ENCODE data around the gene CD58.

The CD58 gene

GRCh38 chr1:116578581-116578980 lies 7.8 kb upstream of the CD58 start:
- TF ChIP-seq CTCF (IDR thresholded peaks at IDR 0.05; ENCODE audit: low read depth, low read length): no peak
- DNase-seq (ENCODE audit: low read depth in 2 of 2): no peak
- H3K4me3 ChIP-seq (replicated peaks in 1 of 2; ENCODE audit: low read depth in 2 of 2, low read length in 2 of 2): no peak overlapping the region

- TF ChIP-seq CTCF (IDR thresholded peaks at IDR 0.05; ENCODE audit: low read depth, low read length): no peak
- no peak for DNase-seq (ENCODE audit: low read depth in 2 of 2)
- no peak overlapping the region for H3K4me3 ChIP-seq (replicated peaks in 1 of 2; ENCODE audit: low read depth in 2 of 2, low read length in 2 of 2)
Observed at GRCh38 chr1:116577759-116578314, 7.0 kb upstream of the CD58 start.

GRCh38 chr1:116574581-116575291 lies 3.9 kb upstream of the CD58 start:
- no peak overlapping the region for H3K4me3 ChIP-seq (replicated peaks in 1 of 2; ENCODE audit: low read depth in 2 of 2, low read length in 2 of 2)
- peak; percentile 89 for TF ChIP-seq CTCF (IDR thresholded peaks at IDR 0.05; ENCODE audit: low read depth, low read length)
- DNase-seq (ENCODE audit: low read depth in 2 of 2): peak; percentile 81

- DNase-seq (ENCODE audit: low read depth in 2 of 2): peak; percentile 36 to 59
- no peak overlapping the region for H3K4me3 ChIP-seq (replicated peaks in 1 of 2; ENCODE audit: low read depth in 2 of 2, low read length in 2 of 2)
- TF ChIP-seq CTCF (IDR thresholded peaks at IDR 0.05; ENCODE audit: low read depth, low read length): no peak
Observed at GRCh38 chr1:116573431-116574095, 2.7 kb upstream of the CD58 start.

- no peak for DNase-seq (ENCODE audit: low read depth in 2 of 2)
- no peak overlapping the region for H3K4me3 ChIP-seq (replicated peaks in 1 of 2; ENCODE audit: low read depth in 2 of 2, low read length in 2 of 2)
- TF ChIP-seq CTCF (IDR thresholded peaks at IDR 0.05; ENCODE audit: low read depth, low read length): no peak
Observed at GRCh38 chr1:116572771-116573430, 2.1 kb upstream of the CD58 start.

- no peak for DNase-seq (ENCODE audit: low read depth in 2 of 2)
- H3K4me3 ChIP-seq (replicated peaks in 1 of 2; ENCODE audit: low read depth in 2 of 2, low read length in 2 of 2): no peak overlapping the region
- TF ChIP-seq CTCF (IDR thresholded peaks at IDR 0.05; ENCODE audit: low read depth, low read length): no peak
Observed at GRCh38 chr1:116572099-116572498, 1.3 kb upstream of the CD58 start.
